ENCODE data around the gene ACOT4. TPM values are rescaled to one million over a fixed set of nuclear protein-coding genes. Genes with fewer than 3 reads are reported as not detected.

ACOT4 gene, protein sequence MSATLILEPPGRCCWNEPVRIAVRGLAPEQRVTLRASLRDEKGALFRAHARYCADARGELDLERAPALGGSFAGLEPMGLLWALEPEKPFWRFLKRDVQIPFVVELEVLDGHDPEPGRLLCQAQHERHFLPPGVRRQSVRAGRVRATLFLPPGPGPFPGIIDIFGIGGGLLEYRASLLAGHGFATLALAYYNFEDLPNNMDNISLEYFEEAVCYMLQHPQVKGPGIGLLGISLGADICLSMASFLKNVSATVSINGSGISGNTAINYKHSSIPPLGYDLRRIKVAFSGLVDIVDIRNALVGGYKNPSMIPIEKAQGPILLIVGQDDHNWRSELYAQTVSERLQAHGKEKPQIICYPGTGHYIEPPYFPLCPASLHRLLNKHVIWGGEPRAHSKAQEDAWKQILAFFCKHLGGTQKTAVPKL
- total RNA-seq: 1.3 and 1.6 TPM in 2 replicates

DNA sequence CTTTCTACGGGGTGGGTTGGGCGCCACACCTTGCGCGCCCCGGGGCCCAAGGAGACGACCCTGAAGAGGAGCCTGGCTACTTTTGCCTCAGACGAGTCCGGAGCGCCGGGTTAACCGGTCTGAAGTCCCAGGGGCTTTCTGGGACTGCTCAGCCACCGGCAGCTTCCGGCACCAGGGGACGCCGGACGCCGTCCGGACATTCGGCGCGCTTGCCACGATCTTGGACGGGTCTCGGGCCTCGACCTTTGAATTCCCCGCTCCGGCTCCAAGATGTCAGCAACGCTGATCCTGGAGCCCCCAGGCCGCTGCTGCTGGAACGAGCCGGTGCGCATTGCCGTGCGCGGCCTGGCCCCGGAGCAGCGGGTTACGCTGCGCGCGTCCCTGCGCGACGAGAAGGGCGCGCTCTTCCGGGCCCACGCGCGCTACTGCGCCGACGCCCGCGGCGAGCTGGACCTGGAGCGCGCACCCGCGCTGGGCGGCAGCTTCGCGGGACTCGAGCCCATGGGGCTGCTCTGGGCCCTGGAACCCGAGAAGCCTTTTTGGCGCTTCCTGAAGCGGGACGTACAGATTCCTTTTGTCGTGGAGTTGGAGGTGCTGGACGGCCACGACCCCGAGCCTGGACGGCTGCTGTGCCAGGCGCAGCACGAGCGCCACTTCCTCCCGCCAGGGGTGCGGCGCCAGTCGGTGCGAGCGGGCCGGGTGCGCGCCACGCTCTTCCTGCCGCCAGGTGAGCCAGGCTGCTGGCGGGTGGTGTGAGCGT, at the start of gene ACOT4:
TSS of gene ACOT4 (plus strand) at position 184 of the 760 bp plus-strand sequence. CDS start at position 271, 87 bp downstream.

DNA sequence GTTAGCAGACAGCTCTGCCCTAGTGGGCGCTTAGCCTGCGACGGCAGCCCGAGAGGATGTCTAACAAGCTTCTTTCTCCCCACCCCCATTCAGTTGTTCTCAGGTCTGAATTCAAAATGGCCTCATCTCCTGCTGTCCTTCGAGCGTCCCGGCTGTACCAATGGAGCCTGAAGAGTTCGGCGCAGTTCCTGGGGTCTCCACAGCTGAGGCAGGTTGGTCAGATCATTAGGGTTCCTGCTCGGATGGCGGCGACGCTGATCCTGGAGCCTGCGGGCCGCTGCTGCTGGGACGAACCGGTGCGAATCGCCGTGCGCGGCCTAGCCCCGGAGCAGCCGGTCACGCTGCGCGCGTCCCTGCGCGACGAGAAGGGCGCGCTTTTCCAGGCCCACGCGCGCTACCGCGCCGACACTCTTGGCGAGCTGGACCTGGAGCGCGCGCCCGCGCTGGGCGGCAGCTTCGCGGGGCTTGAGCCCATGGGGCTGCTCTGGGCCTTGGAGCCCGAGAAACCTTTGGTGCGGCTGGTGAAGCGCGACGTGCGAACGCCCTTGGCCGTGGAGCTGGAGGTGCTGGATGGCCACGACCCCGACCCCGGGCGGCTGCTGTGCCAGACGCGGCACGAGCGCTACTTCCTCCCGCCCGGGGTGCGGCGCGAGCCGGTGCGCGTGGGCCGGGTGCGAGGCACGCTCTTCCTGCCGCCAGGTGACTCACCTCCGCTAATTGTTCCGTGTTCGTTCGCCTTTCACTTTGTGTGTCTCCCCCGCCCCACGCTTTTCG, 22.3 kb upstream of the ACOT4 start, which contains the start of gene ACOT2:
TSS of gene ACOT2 (plus strand) at position 29 of the 774 bp plus-strand sequence. CDS start at position 57, 28 bp downstream.

DNA sequence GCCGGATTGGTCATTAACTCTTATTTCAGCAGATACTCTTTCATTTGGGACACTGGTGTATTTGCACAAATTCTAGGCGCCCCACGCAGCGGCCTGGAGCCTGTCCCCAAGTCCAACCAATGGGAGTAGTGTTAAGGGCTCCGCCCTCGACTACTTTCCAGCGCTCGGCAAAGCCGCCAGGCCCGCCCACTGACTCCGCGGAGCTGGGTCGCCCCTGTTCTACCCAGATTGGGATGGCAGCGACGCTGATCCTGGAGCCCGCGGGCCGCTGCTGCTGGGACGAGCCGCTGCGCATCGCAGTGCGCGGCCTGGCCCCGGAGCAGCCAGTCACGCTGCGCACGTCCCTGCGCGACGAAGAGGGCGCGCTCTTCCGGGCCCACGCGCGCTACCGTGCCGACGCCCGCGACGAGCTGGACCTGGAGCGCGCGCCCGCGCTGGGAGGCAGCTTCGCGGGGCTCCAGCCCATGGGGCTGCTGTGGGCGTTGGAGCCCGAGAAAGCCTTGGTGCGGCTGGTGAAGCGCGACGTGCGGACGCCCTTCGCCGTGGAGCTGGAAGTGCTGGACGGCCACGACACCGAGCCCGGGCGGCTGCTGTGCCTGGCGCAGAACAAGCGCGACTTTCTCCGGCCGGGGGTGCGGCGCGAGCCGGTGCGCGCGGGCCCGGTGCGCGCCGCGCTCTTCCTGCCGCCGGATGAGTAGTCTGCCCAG, 20.8 kb downstream of the ACOT4 start, which contains the start of gene ACOT6:
TSS of gene ACOT6 (plus strand) at position 179 of the 707 bp plus-strand sequence. CDS start at position 234, 55 bp downstream.

DNA sequence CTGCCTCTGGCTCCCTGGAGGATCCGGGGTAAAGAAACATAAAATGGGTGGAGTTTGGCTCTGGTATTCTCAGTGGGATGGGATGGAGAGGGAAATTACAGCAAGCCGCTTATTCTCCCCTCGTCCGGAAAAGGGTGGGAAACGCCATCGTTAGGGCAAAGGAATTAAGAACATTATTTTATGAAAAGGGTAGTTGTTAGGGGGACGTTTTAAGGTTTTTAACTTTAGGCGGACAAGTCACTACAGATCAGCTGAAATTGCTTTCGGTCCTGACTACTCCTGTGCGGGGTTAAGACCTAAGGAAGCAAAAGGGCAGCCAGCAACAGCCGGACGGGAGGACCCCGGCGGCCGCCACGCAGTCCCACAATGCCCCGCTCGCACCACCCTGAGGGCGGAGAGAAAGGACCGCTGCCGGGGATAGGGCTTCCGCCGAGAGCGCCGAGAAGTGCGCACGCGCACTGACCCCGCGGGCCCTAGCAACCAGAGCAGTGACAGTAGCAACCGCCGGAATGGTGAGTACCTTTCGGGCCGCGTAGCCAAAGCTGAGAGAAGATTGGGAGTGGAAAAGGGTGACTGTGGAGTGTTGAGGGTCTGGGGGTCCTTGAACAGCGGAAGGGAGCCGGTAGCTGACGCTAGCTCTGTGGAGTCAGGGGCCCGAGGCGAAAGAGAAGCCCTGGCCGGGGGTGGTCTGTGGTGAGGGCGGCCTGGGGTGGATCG, 53.0 kb downstream of the ACOT4 start, which contains the start of gene DNAL1:
TSS of gene DNAL1 (plus strand) at position 456 of the 717 bp plus-strand sequence. CDS start at position 510, 54 bp downstream.

Other genes with a start within 250 kb of the ACOT4 start
- 27.8 and 37.3 TPM in 2 replicates for gene NUMB, start 133.3 kb upstream of the ACOT4 start, total RNA-seq
- 16.8 and 21.9 TPM in 2 replicates for gene RIOX1, start 100.9 kb upstream of the ACOT4 start, total RNA-seq
- gene ACOT1, start 54.7 kb upstream of the ACOT4 start, total RNA-seq: 1.1 and 1.7 TPM in 2 replicates
- 1.7 TPM in 1 of 2 replicates, not detected in the other for gene HEATR4, start 32.9 kb upstream of the ACOT4 start, total RNA-seq
- gene ACOT2, start 22.7 kb upstream of the ACOT4 start, total RNA-seq: 8.1 and 12.5 TPM in 2 replicates
- gene ACOT6, start 20.6 kb downstream of the ACOT4 start, total RNA-seq: not detected in 2 replicates
- 6.9 and 7.6 TPM in 2 replicates for gene DNAL1, start 53.1 kb downstream of the ACOT4 start, total RNA-seq
- gene PNMA1, start 122.5 kb downstream of the ACOT4 start, total RNA-seq: 11.4 and 12.2 TPM in 2 replicates